RWPE1 (cell line): ENCODE data around the gene SCARF2.
A peak's percentile ranks its signal among the peaks of the same experiment; 100 is the strongest.

Experiments used
- CTCF ChIA-PET: fragments of 350-600 bp; sonication (Branson Sonifier 250); formaldehyde crosslinking; extraction: SDS; loops from one replicate; lab custom pipeline; 2021; lab: Yijun Ruan, JAX
- POLR2A ChIA-PET: fragments of 400-600 bp; formaldehyde crosslinking; extraction: SDS; loops from one replicate; lab custom pipeline; 2020; ENCODE audit warnings: antibody characterized with exemption; ENCODE audit not compliant: low non-redundant PET; lab: Yijun Ruan, JAX
- DNase-seq: peaks from one replicate; pipeline ENCODE4 v3.0.0; 2012; ENCODE audit warnings: low spot score
- H3K27ac ChIP-seq: fragments of 450-650 bp; 2 replicates; pipeline ENCODE4 v1.5.1; 2017
- CTCF ChIP-seq: fragments of 450-650 bp; conservative IDR thresholded peaks from 2 replicates; pipeline ENCODE4 v1.5.1; 2017; ENCODE audit warnings: low read depth, mild to moderate bottlenecking

Gene SCARF2

GRCh38 chr22:20434264-20434751, 3.3 kb downstream of the SCARF2 start:
- POLR2A ChIA-PET, result no interaction called here
- no peak for TF ChIP-seq CTCF
- H3K27ac ChIP-seq, result 0 out of 2 replicates have a peak overlapping the region, but pooled peaks have one; percentile 15
- CTCF ChIA-PET, result no interaction called here
- DNase-seq, result no peak

- CTCF ChIA-PET, result interaction anchor here (0.6 to 1.1 kb wide), 4 partner anchors 10 to 16 kb away, joined by 3 to 4 read pairs (median 3); no protein-coding TSS in a partner anchor
- POLR2A ChIA-PET, result no interaction called here
- 0 out of 2 replicates have a peak overlapping the region, but pooled peaks have one; percentile 15 for H3K27ac ChIP-seq
- DNase-seq, result no peak
- no peak for TF ChIP-seq CTCF
Measured at GRCh38 chr22:20433686-20434241, 3.9 kb downstream of the SCARF2 start.

GRCh38 chr22:20433191-20433590, 4.4 kb downstream of the SCARF2 start:
- ChIA-PET CTCF (interaction anchor here (0.6 to 1.1 kb wide), 2 partner anchors 12 to 15 kb away, joined by 3 read pairs; no protein-coding TSS in a partner anchor), POLR2A (no interaction called here)
- no peak for TF ChIP-seq CTCF
- DNase-seq, result no peak
- no peak overlapping the region for H3K27ac ChIP-seq

GRCh38 chr22:20432244-20432686, 5.4 kb downstream of the SCARF2 start:
- H3K27ac ChIP-seq, result no peak overlapping the region
- ChIA-PET CTCF (interaction anchor here (1.1 kb wide), 1 partner anchor 13 kb away, joined by 3 read pairs; no protein-coding TSS in a partner anchor), POLR2A (no interaction called here)
- no peak for DNase-seq
- no peak for TF ChIP-seq CTCF

- TF ChIP-seq CTCF, result no peak
- POLR2A ChIA-PET, result no interaction called here
- no peak for DNase-seq
- CTCF ChIA-PET, result no interaction called here
- no peak overlapping the region for H3K27ac ChIP-seq
Measured at GRCh38 chr22:20431511-20432192, 6.0 kb downstream of the SCARF2 start.

- DNase-seq, result peak; percentile 54
- TF ChIP-seq CTCF, result peak; percentile 65
- H3K27ac ChIP-seq, result no peak overlapping the region
- POLR2A ChIA-PET, result no interaction called here
- CTCF ChIA-PET, result no interaction called here
Measured at GRCh38 chr22:20430720-20431510, 6.7 kb downstream of the SCARF2 start.
